DND-41 (cell line): ENCODE measurements around the gene MANEAL.

Experiments used
- ATAC-seq: fragments of 200-7000 bp; cut with Tn5 transposase; 3 replicates; pipeline ENCODE4 v1.9.1; 2021; ENCODE audit warnings: low read depth; ENCODE audit not compliant: insufficient read depth
- DNase-seq: peaks from one replicate; pipeline ENCODE4 v3.0.0-alpha.2; 2020
- H2AFZ ChIP-seq: 2 replicates; pipeline ENCODE4 v1.6.0; 2012; ENCODE audit warnings: low read depth, low read length
- H3K27ac ChIP-seq: 2 replicates; pipeline ENCODE4 v1.5.1; 2012; ENCODE audit warnings: low read length, inconsistent platforms
- H3K27me3 ChIP-seq: fragments of 200-600 bp; sonication (generic); 2 replicates; pipeline ENCODE4 v1.6.0; 2012; ENCODE audit warnings: low read length, mild to moderate bottlenecking, inconsistent platforms; ENCODE audit not compliant: insufficient read depth, poor library complexity
- H3K36me3 ChIP-seq: 2 replicates; pipeline ENCODE4 v1.5.1; 2012; ENCODE audit warnings: low read length, inconsistent platforms; ENCODE audit not compliant: insufficient read depth
- H3K4me1 ChIP-seq: 2 replicates; pipeline ENCODE4 v1.5.1; 2012; ENCODE audit warnings: mild to moderate bottlenecking, low read length; ENCODE audit not compliant: insufficient read depth
- H3K4me2 ChIP-seq: 2 replicates; pipeline ENCODE4 v1.6.0; 2012; ENCODE audit warnings: mild to moderate bottlenecking, moderate library complexity, low read length, inconsistent platforms; ENCODE audit not compliant: insufficient read depth
- H3K4me3 ChIP-seq, 2 experiments: fragments of 200-600 bp in 1 of 2; shearing (Covaris generic) in 1 of 2; 2 replicates each; pipeline ENCODE4 v1.5.1; 2012 to 2016; ENCODE audit warnings: inconsistent platforms in 2 of 2, low read length in 2 of 2, mild to moderate bottlenecking in 2 of 2, low read depth in 1 of 2, moderate library complexity in 1 of 2
- H3K79me2 ChIP-seq: 2 replicates; pipeline ENCODE4 v1.6.0; 2012; ENCODE audit warnings: low read length, inconsistent platforms; ENCODE audit not compliant: insufficient read depth
- H3K9ac ChIP-seq: 2 replicates; pipeline ENCODE4 v1.6.0; 2012; ENCODE audit warnings: low read depth, mild to moderate bottlenecking, inconsistent platforms, low read length, moderate library complexity
- H3K9me3 ChIP-seq: 2 replicates; pipeline ENCODE4 v1.5.1; 2012; ENCODE audit warnings: low read length, moderate library complexity, mild to moderate bottlenecking, inconsistent platforms; ENCODE audit not compliant: insufficient read depth, severe bottlenecking
- H4K20me1 ChIP-seq: 2 replicates; pipeline ENCODE4 v1.6.0; 2012; ENCODE audit warnings: low read length; ENCODE audit not compliant: insufficient read depth
- CTCF ChIP-seq: IDR thresholded peaks from 2 replicates; pipeline ENCODE4 v1.5.1; 2012; ENCODE audit warnings: borderline replicate concordance, low read length, moderate library complexity, mild to moderate bottlenecking; ENCODE audit not compliant: poor library complexity, severe bottlenecking; ENCODE audit errors: extremely low read depth
- EZH2 ChIP-seq: IDR thresholded peaks from 3 replicates; pipeline ENCODE4 v1.6.1; 2012; ENCODE audit warnings: borderline replicate concordance, low read depth, mild to moderate bottlenecking, moderate library complexity, low read length, inconsistent platforms; ENCODE audit not compliant: severe bottlenecking

Gene MANEAL

DNA sequence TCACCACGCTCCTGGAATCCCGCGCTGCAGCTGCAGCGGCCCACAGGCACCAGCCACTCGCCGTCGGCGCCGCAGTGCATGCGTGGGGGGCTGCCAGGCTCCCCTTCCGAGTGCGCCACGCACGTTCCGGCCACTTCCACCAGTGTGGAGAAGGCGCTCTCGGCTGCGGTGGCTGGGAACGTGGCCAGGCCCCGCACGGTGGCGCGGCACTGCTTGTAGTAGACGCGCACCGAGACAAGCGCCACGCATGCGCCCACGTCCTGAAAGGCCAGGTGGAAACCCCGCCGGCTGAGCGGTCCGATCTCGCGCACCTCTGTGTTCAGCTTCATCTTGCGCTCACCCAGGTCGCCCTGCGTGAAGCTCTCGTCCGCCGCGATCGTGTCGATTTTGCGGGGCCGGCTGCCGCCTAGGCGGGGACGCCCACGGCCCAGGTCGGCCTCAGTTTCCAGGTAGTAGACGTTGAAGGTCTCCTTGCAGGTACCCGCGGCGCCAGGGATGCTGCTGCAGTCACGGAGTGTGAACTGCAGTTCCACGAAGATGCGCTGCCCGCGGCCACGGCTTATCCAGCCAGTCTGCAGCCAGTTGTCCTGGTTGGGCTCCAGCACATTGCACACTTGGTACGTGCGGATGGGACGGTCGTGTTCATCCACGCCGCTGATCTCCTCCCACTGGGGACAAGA is 32.1 kb upstream of the MANEAL start:
- TF ChIP-seq EZH2 (no peak), CTCF (no peak)
- DNase-seq (no peak), ATAC-seq (no peak)
- peaks cover 5% of the 10 kb centered on the region for H3K27me3 ChIP-seq
- no peaks in the 10 kb centered on the region for H3K4me1 ChIP-seq
- no peak overlapping the region for H3K27ac ChIP-seq
- H3K79me2 ChIP-seq = no peaks in the 10 kb centered on the region
- no peak overlapping the region for H2AFZ ChIP-seq
- H3K4me3 ChIP-seq = no peak overlapping the region
- no peak overlapping the region for H3K9ac ChIP-seq
- no peaks in the 10 kb centered on the region for H3K9me3 ChIP-seq
- H3K4me2 ChIP-seq = no peak overlapping the region
- peaks cover 7% of the 10 kb centered on the region for H4K20me1 ChIP-seq
- H3K36me3 ChIP-seq = no peaks in the 10 kb centered on the region

- no peak for TF ChIP-seq EZH2
- no peak for TF ChIP-seq CTCF
- Histone ChIP-seq H3K27ac (no peak overlapping the region), H2AFZ (no peak overlapping the region), H3K4me1 (no peaks in the 10 kb centered on the region), H3K9ac (no peak overlapping the region), H3K4me3 (no peak overlapping the region), H3K9me3 (no peaks in the 10 kb centered on the region), H3K4me2 (no peak overlapping the region), H3K27me3 (peaks cover 5% of the 10 kb centered on the region), H3K36me3 (no peaks in the 10 kb centered on the region), H4K20me1 (peaks cover 7% of the 10 kb centered on the region), H3K79me2 (no peaks in the 10 kb centered on the region)
- DNase-seq (no peak), ATAC-seq (no peak)
Measured at GRCh38 chr1:37762516-37762915, 31.1 kb upstream of the MANEAL start.

DNA sequence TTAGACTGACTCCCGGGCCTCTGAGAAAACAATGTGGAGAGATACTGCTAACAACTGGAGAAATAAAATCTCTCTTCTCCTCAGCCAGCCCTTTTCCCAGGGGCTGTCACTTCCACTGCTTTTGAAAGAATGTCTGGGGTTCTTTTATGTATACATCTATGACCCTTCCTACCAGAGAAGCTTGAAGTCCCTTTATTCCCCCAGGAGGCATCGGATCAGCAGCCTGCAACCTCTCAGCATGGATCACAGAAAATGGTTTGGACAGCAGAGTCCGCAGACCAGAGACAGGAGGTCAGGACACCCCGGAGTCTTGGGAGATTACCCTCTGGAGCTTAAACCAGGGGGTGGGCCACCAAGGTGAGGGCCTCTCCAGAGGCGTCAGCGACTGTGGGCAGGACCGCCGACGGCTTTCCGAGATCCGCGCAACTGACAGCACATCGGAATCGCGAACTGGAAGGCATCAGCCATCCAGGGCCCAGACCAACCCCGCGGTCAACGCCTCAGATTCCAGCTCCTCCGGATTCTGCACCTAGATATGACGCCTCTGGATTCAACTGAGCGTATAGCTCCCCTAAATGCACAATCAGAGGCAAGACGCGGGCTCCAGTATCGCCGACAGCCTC is 29.7 kb upstream of the MANEAL start:
- Histone ChIP-seq H3K4me2 (no peak overlapping the region), H3K27me3 (peaks cover 6% of the 10 kb centered on the region), H3K4me1 (no peaks in the 10 kb centered on the region)

More for the DNA sequence above, 29.7 kb upstream of the MANEAL start:
- Histone ChIP-seq H3K9me3 (no peaks in the 10 kb centered on the region), H3K9ac (no peak overlapping the region), H3K27ac (no peak overlapping the region), H3K79me2 (no peaks in the 10 kb centered on the region), H2AFZ (no peak overlapping the region), H4K20me1 (peaks cover 7% of the 10 kb centered on the region), H3K36me3 (no peaks in the 10 kb centered on the region), H3K4me3 (no peak overlapping the region)
- DNase-seq (no peak), ATAC-seq (no peak)
- TF ChIP-seq CTCF (no peak), EZH2 (no peak)
